Astrocyte (in vitro differentiated cells and primary cell): ENCODE results near the gene CA14. TPM values are rescaled to one million over a fixed set of nuclear protein-coding genes. Genes with fewer than 3 reads are reported as not detected.
A peak's percentile ranks its signal among the peaks of the same experiment; 100 is the strongest.
"Not testable (repeated sequence)": the region's sequence is repeated elsewhere in the genome, so short reads cannot be mapped to it uniquely, and the experiment has no call there.

Source experiments
- DNase-seq: peaks from one replicate; pipeline ENCODE4 v3.0.0-alpha.2; 2010; ENCODE audit warnings: low read depth
- FAIRE-seq: peaks from 2 replicates; lab custom pipeline; 2011; peaks lifted over from hg19 to GRCh38; lab: Jason Lieb, UNC
- H2AFZ ChIP-seq: 2 replicates; pipeline ENCODE4 v1.6.0; 2012; ENCODE audit warnings: low read depth, low read length, inconsistent platforms
- H3K27ac ChIP-seq: 2 replicates; pipeline ENCODE4 v1.5.1; 2011; ENCODE audit warnings: low read depth, low read length, inconsistent platforms
- H3K27me3 ChIP-seq: 2 replicates; pipeline ENCODE4 v1.6.0; 2011; ENCODE audit warnings: low read length, inconsistent platforms; ENCODE audit not compliant: insufficient read depth
- H3K36me3 ChIP-seq: 2 replicates; pipeline ENCODE4 v1.5.1; 2011; ENCODE audit warnings: low read length, inconsistent platforms; ENCODE audit not compliant: insufficient read depth
- H3K4me1 ChIP-seq: 2 replicates; pipeline ENCODE4 v1.5.1; 2011; ENCODE audit warnings: low read length, inconsistent platforms; ENCODE audit not compliant: insufficient read depth
- H3K4me2 ChIP-seq: 2 replicates; pipeline ENCODE4 v1.6.0; 2012; ENCODE audit warnings: low read length, inconsistent platforms
- H3K4me3 ChIP-seq: 2 replicates; pipeline ENCODE4 v1.5.1; 2011; ENCODE audit warnings: low read depth, mild to moderate bottlenecking, low read length, inconsistent platforms; ENCODE audit not compliant: insufficient read depth
- H3K79me2 ChIP-seq: 2 replicates; pipeline ENCODE4 v1.6.0; 2012; ENCODE audit warnings: mild to moderate bottlenecking, low read length, inconsistent platforms; ENCODE audit not compliant: insufficient read depth
- H3K9ac ChIP-seq: 2 replicates; pipeline ENCODE4 v1.6.0; 2012; ENCODE audit warnings: mild to moderate bottlenecking, low read length, inconsistent platforms
- H3K9me3 ChIP-seq: 2 replicates; pipeline ENCODE4 v1.5.1; 2012; ENCODE audit warnings: low read depth, mild to moderate bottlenecking, low read length, inconsistent platforms; ENCODE audit not compliant: insufficient read depth
- H4K20me1 ChIP-seq: 2 replicates; pipeline ENCODE4 v1.6.0; 2012; ENCODE audit warnings: low read length, inconsistent platforms; ENCODE audit not compliant: insufficient read depth
- H3K27ac Mint-ChIP-seq: one replicate; pipeline ENCODE4 v1.8.0; 2021; ENCODE audit warnings: mild to moderate bottlenecking, mixed read lengths; ENCODE audit not compliant: unreplicated experiment
- H3K27me3 Mint-ChIP-seq: one replicate; pipeline ENCODE4 v1.8.0; 2021; ENCODE audit warnings: low read depth, mixed read lengths; ENCODE audit not compliant: unreplicated experiment
- H3K36me3 Mint-ChIP-seq: one replicate; pipeline ENCODE4 v1.8.0; 2021; ENCODE audit warnings: low read depth, mixed read lengths; ENCODE audit not compliant: unreplicated experiment
- H3K4me1 Mint-ChIP-seq: one replicate; pipeline ENCODE4 v1.8.0; 2021; ENCODE audit warnings: low read depth, mixed read lengths; ENCODE audit not compliant: unreplicated experiment
- H3K4me3 Mint-ChIP-seq: one replicate; pipeline ENCODE4 v1.8.0; 2021; ENCODE audit warnings: mild to moderate bottlenecking, moderate library complexity, mixed read lengths; ENCODE audit not compliant: unreplicated experiment
- H3K9me3 Mint-ChIP-seq: one replicate; pipeline ENCODE4 v1.8.0; 2021; ENCODE audit warnings: mild to moderate bottlenecking, mixed read lengths; ENCODE audit not compliant: unreplicated experiment
- CTCF ChIP-seq: IDR thresholded peaks from 2 replicates; pipeline ENCODE4 v1.5.1; 2011; ENCODE audit warnings: low read depth, mild to moderate bottlenecking, inconsistent platforms, low read length, moderate library complexity; ENCODE audit not compliant: insufficient read depth
- EZH2 ChIP-seq: IDR thresholded peaks from 2 replicates; pipeline ENCODE4 v1.6.1; 2012; ENCODE audit warnings: mild to moderate bottlenecking, low read length, inconsistent platforms; ENCODE audit not compliant: insufficient read depth
- total RNA-seq: library from RNA; stranded (reverse); gene quantifications from 2 replicates; pipeline ENCODE4 v1.2.1, GENCODE V29; 2021

Gene CA14
- total RNA-seq, 1 donor from 2014 or later, result 1.2 TPM

GRCh38 chr1:150235852-150236613, 21.5 kb upstream of the CA14 start, which contains the start of gene ANP32E:
Gene ANP32E, minus strand, starts transcription at chr1:150236112. Its CDS starts 326 bp downstream, at chr1:150235786.
- Mint-ChIP-seq H3K9me3 (no peaks in the 10 kb centered on the region), H3K4me1 (no peaks in the 10 kb centered on the region), H3K27ac (peak within 1 kb of the TSS; percentile 91), H3K4me3 (peak within 1 kb of the TSS; percentile 98), H3K27me3 (no peaks in the 10 kb centered on the region), H3K36me3 (no peaks in the 10 kb centered on the region)
- TF ChIP-seq CTCF (no peak), EZH2 (no peak)
- Histone ChIP-seq H3K4me3 (peak within 1 kb of the TSS; percentile 89), H4K20me1 (peaks cover 7% of the 10 kb centered on the region), H3K79me2 (peaks cover 48% of the 10 kb centered on the region), H3K36me3 (peaks cover 3% of the 10 kb centered on the region), H3K27me3 (no peaks in the 10 kb centered on the region), H3K4me2 (peak within 1 kb of the TSS; percentile 88), H3K27ac (peak within 1 kb of the TSS; percentile 82), H3K4me1 (peaks cover 11% of the 10 kb centered on the region), H2AFZ (peak within 1 kb of the TSS; percentile 75), H3K9ac (peak within 1 kb of the TSS; percentile 94), H3K9me3 (no peaks in the 10 kb centered on the region)
- FAIRE-seq, result peak; percentile 23
- peak; percentile 100 for DNase-seq

GRCh38 chr1:150236614-150237100, 20.9 kb upstream of the CA14 start:
- no peak overlapping the region for H3K4me3 Mint-ChIP-seq
- no peak for FAIRE-seq
- H3K4me2 ChIP-seq, result peak overlapping the region; percentile 88
- no peak for DNase-seq
- H3K36me3 Mint-ChIP-seq, result no peaks in the 10 kb centered on the region
- no peaks in the 10 kb centered on the region for H3K36me3 ChIP-seq
- peaks cover 7% of the 10 kb centered on the region for H4K20me1 ChIP-seq
- H2AFZ ChIP-seq, result peak overlapping the region; percentile 67
- H3K4me1 Mint-ChIP-seq, result no peaks in the 10 kb centered on the region
- H3K27me3 Mint-ChIP-seq, result no peaks in the 10 kb centered on the region
- TF ChIP-seq EZH2, result no peak
- TF ChIP-seq CTCF, result no peak
- peak overlapping the region; percentile 89 for H3K4me3 ChIP-seq
- peak overlapping the region; percentile 58 for H3K27ac ChIP-seq
- peaks cover 41% of the 10 kb centered on the region for H3K79me2 ChIP-seq
- H3K27ac Mint-ChIP-seq, result no peak overlapping the region
- no peaks in the 10 kb centered on the region for H3K27me3 ChIP-seq
- H3K4me1 ChIP-seq, result peaks cover 11% of the 10 kb centered on the region
- peak overlapping the region; percentile 94 for H3K9ac ChIP-seq
- H3K9me3 Mint-ChIP-seq, result no peaks in the 10 kb centered on the region
- H3K9me3 ChIP-seq, result no peaks in the 10 kb centered on the region

DNA sequence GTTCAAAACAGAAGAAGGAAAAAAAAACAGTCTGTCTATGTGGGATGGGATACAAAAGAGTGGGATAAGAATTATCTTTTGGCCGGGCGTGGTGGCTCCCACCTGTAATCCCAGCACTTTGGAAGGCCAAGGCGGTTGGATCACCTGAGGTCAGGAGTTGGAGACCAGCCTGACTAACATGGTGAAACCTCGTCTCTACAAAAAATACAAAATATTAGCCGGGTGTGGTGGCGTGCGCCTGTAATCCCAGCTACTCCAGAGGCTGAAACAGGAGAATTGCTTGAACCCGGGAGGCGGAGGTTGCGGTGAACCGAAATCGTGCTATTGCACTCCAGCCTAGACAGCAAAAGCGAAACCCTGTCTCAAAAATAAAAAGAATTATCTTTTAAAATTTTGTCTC, 20.4 kb upstream of the CA14 start:
- H3K36me3 Mint-ChIP-seq, H3K4me2 ChIP-seq, H3K27ac Mint-ChIP-seq, H3K27me3 ChIP-seq, H3K4me1 Mint-ChIP-seq, H4K20me1 ChIP-seq, H3K9me3 ChIP-seq, H3K4me3 Mint-ChIP-seq, H3K27me3 Mint-ChIP-seq, H3K4me3 ChIP-seq, H3K9ac ChIP-seq, H3K27ac ChIP-seq, H3K36me3 ChIP-seq, DNase-seq, FAIRE-seq, H2AFZ ChIP-seq, H3K9me3 Mint-ChIP-seq: not testable (repeated sequence)
- Histone ChIP-seq H3K4me1 (peaks cover 11% of the 10 kb centered on the region), H3K79me2 (peaks cover 37% of the 10 kb centered on the region)
